Measurements from ENCODE around the gene AURKA. TPM values are rescaled to one million over a fixed set of nuclear protein-coding genes. Genes with fewer than 3 reads are reported as not detected.

AURKA gene
- 9.6 and 88.8 TPM in 2 replicates for total RNA-seq

DNA sequence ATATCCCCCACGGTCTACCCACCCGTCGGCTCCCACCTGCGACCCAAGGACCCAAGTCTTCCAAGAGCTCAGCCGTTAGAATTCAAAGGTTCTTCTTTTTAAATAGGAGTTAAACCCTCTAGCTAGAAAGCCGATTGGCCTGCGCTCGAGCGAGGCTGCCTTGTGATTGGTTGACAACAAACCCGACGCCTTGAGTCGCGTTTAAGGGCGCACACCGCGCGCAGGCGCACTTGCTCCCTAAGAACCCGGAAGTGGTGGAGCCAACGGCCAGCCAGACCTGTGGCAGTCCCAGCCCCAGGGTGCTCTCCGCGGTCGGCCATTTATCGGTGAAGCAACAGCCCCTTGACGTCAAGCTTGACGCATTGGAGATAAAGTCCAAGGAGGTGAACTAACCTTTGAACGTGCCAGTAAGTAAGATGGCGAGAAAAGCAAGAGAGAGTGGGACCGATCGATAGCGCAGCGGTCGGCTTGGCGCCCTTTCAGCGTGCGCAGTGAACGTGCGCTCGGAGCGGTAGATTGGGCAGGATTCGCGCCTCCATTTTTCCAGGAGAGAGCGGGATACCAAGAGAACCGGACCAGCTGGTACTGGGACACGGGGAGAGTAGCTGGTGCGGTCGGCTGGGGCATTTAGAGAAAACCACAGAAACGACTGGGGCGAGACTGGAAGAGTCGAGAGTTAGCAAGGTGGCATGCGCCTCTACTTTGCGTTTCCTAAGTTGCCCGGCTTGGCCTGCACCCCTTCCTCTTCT, at the start of gene AURKA, which contains the start of gene CSTF1:
TSS of gene AURKA (minus strand) at position 84 of the 749 bp plus-strand sequence. CDS start 4,018 bp downstream, outside the sequence.
TSS of gene CSTF1 (plus strand) at position 514 of the 749 bp plus-strand sequence. CDS start 2,908 bp downstream, outside the sequence.

DNA sequence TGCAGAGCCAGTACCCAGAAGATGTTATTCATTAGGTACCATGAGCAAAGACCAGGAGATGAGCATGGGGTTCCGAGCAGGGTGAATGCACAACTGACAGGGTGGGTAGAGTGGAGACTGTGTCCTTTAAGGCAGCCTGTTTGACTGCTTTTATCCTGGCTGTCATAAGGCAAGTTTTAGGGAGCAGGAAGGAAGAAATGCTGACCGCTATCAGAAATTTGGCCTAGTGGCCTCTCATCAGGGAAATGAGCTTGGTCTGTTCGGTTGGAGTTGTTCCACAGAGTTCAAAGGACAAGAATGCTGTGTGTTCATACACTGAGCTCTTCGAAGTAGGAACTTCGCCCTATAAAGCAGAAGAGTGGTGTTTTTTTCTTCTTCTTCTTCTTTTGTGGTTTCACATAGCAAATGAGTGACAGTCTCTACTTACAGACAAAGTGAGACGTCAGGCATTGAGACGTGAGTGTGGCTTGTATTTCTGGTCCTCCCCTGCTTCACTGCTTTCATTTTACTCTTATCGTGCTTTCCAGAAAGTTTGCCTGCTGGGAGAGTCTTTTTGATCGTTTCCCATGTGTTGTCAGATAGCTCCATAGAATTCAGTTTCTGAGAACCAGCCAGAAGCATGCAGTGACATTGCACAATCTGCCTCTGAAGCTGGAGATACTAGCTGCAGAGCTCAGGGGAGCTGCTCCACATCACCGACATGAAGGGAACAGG, 19.9 kb upstream of the AURKA start, which contains the start of gene CASS4:
TSS of gene CASS4 (plus strand) at position 502 of the 714 bp plus-strand sequence. CDS start at position 701, 199 bp downstream.

GRCh38 chr20:56358600-56359211, 33.3 kb downstream of the AURKA start, which contains the start of gene FAM210B:
Gene FAM210B, plus strand, starts transcription at chr20:56358974. Its CDS starts 32 bp downstream, at chr20:56359006.

Other genes starting within 250 kb of the AURKA start
- not detected in 2 replicates for gene MC3R, start 143.5 kb downstream of the AURKA start, total RNA-seq
- gene FAM210B, start 33.2 kb downstream of the AURKA start, total RNA-seq, result 31.4 and 42.0 TPM in 2 replicates
- gene CSTF1, start 430 bp upstream of the AURKA start, total RNA-seq, result 25.9 and 33.7 TPM in 2 replicates
- gene CASS4, start 20.0 kb upstream of the AURKA start, total RNA-seq, result 0.28 and 2.9 TPM in 2 replicates
- gene RTF2, start 76.4 kb upstream of the AURKA start, total RNA-seq, result 85.7 and 99.5 TPM in 2 replicates
- under 0.01 TPM in 1 of 2 replicates, not detected in the other for gene FAM209A, start 132.5 kb upstream of the AURKA start, total RNA-seq
- not detected in 2 replicates for gene FAM209B, start 141.0 kb upstream of the AURKA start, total RNA-seq
- not detected in 2 replicates for gene TFAP2C, start 237.1 kb upstream of the AURKA start, total RNA-seq